Hippocampal formation (tissue), 2 donors: Measurements from ENCODE around the gene ADNP2.

Experiments
- DNase-seq, 2 donors: peaks; one replicate each; lab custom pipeline; 2025; lab: John Stamatoyannopoulos, UW

Gene ADNP2, protein sequence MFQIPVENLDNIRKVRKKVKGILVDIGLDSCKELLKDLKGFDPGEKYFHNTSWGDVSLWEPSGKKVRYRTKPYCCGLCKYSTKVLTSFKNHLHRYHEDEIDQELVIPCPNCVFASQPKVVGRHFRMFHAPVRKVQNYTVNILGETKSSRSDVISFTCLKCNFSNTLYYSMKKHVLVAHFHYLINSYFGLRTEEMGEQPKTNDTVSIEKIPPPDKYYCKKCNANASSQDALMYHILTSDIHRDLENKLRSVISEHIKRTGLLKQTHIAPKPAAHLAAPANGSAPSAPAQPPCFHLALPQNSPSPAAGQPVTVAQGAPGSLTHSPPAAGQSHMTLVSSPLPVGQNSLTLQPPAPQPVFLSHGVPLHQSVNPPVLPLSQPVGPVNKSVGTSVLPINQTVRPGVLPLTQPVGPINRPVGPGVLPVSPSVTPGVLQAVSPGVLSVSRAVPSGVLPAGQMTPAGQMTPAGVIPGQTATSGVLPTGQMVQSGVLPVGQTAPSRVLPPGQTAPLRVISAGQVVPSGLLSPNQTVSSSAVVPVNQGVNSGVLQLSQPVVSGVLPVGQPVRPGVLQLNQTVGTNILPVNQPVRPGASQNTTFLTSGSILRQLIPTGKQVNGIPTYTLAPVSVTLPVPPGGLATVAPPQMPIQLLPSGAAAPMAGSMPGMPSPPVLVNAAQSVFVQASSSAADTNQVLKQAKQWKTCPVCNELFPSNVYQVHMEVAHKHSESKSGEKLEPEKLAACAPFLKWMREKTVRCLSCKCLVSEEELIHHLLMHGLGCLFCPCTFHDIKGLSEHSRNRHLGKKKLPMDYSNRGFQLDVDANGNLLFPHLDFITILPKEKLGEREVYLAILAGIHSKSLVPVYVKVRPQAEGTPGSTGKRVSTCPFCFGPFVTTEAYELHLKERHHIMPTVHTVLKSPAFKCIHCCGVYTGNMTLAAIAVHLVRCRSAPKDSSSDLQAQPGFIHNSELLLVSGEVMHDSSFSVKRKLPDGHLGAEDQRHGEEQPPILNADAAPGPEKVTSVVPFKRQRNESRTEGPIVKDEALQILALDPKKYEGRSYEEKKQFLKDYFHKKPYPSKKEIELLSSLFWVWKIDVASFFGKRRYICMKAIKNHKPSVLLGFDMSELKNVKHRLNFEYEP

DNA sequence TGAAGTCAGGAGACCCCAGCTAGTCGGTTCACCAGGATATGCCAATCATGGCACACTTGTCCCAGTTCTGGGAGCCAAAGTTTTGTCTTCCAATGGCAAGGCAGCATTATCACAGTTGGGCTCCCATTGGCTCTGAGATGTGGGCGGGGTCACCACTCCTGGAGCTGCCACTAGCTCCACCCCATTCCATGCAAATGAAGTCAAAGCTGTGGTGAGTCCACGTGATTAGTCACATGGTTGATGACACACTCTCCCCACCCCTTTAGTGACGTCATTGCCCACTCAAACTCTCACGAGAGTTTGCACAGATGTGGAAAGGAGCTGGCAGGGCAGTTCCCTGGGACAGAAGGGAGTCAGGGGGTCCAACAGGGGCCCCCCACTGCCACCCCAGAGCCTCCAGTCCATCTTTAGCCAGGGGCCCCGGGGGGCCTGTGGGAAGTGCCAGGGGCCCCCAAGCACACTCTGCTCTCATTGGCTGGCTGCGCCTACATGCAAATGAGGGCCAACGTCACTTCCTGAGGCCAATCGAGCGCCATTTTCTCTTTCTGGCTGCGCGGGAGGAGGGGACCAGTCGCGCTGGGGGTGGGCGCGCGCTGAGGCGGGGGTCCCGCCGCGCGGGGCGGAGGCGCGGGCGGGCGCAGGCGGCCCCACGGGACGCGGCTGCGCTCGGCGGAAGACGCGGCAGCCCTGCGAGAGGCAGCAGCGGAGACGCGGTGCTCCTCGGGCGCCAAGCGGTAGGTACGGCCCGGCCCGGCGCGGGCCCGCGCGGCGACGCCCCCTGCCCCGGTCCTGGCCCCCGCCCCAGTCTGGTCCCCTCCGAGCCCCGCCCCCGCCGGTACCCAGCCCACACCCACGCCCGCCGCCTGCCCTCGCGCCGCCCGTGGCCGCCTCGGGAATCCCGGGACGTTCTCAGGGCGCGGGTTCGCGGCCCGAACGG is at the start of gene ADNP2:
ADNP2 (plus strand) TSS at position 524 of the 937 bp plus-strand sequence. CDS start 8,281 bp downstream, outside the sequence.
- peak; percentile 71 to 80 for DNase-seq

DNA sequence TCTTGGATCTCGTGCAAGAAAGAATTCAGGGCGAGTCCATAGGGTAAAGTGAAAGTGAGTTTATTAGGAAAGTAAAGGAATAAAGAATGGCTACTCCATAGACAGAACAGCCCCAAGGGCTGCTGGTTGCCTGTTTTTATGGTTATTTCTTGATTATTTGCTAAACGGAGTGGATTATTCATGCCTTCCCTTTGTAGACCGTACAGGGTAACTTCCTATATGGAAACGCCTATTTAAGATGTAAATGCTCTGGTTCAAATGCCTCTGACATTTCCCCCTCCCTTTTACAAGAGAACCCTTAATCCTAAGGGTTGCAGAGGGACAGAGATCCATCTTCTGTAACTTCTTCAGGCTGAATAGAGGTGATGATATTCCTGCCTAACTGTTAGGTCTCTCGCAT is 49.1 kb upstream of the ADNP2 start:
- no peak for DNase-seq

DNA sequence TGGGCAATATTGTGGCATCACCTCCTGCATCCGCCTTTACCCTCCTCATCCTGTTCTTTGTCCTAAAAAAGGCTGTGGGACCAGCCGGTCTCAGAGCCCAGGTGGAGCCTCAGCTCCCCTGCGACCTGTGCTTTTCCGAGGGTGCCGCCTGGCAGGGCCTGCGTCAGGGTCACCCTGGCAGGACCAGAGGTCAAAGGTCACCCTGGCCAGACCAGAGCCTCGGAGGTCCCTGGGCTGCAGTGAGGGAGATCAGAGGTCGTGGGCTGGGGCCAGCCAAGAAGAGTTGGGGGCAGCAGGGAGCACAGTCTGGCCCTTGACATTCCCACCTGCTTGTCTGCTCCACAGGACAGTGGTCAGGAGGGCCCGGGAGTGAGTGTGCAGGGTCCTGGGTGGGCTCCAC is 43.4 kb upstream of the ADNP2 start:
- DNase-seq, result no peak

- no peak for DNase-seq
Measured at GRCh38 chr18:80067321-80067720, 41.7 kb upstream of the ADNP2 start.

- no peak for DNase-seq
Measured at GRCh38 chr18:80067897-80068296, 41.2 kb upstream of the ADNP2 start.

DNA sequence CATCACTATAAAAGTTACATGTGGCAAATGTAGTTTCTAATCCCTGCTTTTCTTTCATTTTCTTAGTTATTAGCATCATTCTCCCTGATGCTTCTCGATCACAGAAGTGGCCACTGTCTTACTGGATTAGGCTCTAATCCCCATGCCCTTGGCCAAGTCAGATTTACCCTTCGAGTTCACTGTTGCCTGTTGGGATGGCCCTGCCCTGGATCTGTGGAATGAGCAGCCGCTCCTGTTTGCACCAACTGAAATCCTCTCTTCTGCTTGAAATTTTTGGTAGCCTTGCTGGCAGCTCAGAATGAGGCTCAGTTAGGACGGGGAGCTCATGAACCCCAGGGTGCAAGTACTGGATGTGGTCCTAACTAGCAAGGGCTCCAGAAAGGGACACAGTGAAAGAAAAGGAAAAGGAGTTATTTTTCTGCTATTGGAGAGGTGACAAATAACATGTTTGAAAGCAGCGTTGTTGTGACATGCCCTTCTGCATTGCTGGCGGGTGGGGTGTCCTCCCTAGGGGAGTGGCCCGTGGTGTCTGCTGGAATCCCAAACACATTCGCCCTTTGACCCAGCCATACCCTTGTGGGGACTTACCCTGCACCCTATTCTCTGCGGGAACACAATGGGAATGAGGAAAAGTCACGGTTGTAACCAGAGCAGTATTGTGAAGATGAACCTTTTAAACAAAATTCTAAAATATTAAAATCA is 40.3 kb upstream of the ADNP2 start:
- DNase-seq, result no peak

GRCh38 chr18:80070825-80071224 is 38.2 kb upstream of the ADNP2 start:
- no peak for DNase-seq

DNA sequence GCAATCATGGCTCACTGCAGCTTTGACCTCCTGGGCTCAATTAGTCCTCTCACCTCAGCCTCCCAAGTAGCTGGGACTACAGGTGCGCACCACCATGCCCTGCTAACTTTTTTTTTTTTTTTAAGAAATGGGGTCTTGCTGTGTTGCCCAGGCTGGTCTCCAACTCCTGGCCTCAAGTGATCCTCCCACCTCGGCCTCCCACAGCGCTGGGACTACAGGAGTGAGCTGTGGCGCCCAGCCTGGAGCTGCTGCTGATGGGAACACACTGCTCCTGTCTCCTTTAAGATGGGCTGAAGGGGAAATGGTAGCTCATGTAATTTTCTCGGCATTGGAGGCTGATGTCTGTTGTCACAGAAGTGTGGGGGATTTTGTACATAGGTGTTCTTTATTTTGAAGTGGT is 34.9 kb upstream of the ADNP2 start:
- DNase-seq, result no peak

- no peak for DNase-seq
Measured at GRCh38 chr18:80074697-80075096, 34.4 kb upstream of the ADNP2 start.

GRCh38 chr18:80075940-80076339 is 33.1 kb upstream of the ADNP2 start:
- no peak for DNase-seq

DNA sequence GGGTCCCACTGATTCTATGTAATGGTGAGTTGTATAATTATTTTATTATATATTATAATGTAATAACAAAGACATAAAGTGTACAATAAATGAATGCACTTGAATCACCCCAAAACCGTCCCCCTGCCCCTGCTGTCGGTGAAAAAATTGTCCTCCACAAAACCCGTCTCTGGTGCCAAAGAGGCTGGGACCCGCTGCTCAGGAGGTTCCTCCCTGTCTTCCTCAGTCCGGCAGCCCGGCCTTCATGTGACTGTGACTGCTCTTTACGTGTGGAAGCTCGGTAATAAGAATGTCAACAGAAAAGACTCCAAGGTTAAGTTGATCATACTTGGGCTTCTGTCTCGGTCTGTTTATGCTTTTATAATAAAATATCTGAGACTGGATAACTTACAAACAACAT is 32.7 kb upstream of the ADNP2 start:
- no peak for DNase-seq

GRCh38 chr18:80077873-80078272 is 31.2 kb upstream of the ADNP2 start:
- DNase-seq, result no peak

DNA sequence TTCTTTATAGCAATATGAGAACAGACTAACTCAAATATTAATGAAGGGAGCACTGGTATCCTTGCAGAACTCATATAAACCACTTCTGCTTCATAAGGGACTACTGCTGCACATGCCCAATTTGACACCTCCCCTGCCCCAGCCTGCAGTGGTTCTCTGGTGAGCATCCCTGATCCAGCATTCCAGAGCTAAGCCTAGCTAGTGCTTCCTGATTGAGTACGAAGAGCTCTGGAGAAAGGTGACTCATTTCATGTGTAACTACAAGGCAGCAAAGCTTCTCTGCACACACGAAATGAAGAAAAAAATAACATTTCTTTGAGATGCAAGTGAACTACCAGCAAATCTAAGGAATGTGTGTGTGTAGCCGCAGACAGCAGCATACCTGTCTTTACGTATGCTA is 22.8 kb upstream of the ADNP2 start:
- DNase-seq, result no peak

GRCh38 chr18:80088036-80088435 is 21.0 kb upstream of the ADNP2 start:
- no peak for DNase-seq

GRCh38 chr18:80088823-80089222 is 20.2 kb upstream of the ADNP2 start:
- no peak for DNase-seq

GRCh38 chr18:80095414-80095813 is 13.6 kb upstream of the ADNP2 start:
- no peak for DNase-seq

DNA sequence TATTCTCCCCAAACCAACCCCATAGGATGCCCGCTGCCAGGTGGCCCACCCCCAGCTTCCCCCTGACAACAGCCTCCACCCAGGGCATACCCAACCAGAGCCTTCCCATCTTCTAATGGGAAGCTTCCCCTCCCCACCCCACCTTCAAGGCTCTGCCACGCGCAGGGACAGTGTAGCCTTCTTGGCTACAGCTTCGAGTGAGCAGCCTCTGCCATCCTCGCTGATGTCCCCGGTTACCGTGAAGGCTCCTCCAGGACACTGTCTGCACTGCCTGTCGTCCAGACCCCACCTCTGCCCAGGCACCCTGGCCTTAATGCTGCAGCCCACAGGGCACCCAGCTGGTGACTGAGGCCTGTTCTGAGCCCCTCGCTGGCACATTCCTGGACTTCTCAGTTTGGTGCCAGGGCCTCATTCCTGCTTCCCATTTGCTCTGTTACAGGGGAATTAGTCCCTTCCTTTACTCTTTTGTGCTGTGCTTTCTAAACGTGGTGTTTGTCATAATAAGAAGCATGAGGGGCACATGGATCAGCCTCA is 13.0 kb upstream of the ADNP2 start:
- no peak for DNase-seq

GRCh38 chr18:80097201-80097600 is 11.9 kb upstream of the ADNP2 start:
- no peak for DNase-seq

GRCh38 chr18:80103231-80103630 is 5.8 kb upstream of the ADNP2 start:
- peak in 1 of 2 donors; percentile 18 for DNase-seq

DNA sequence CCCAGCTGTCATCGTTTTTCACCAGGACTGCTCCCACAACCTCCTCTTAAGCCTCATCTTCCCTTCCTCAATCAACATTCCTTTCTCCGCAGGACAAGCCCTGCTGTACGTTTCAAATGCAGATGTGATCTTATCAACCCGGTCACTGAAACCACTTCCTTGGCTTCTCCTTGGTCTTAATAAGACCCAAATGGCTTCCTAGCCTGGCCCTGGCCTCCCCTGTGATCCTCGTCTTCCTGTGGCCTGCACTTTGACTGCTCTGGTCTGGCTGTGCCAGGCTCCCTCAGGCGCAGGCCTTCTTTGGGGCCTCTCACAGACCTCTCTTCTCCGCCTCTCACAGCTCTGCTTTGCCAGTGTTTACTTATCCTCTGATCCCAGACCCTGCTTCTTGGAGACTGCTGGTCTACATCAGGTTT is 4.7 kb upstream of the ADNP2 start:
- DNase-seq, result no peak
